Embryonic facial prominence (tissue), 1 donor: Measurements from ENCODE around the gene RAB11FIP3.
"Not testable (repeated sequence)": the region's sequence is repeated elsewhere in the genome, so short reads cannot be mapped to it uniquely, and the experiment has no call there.

Experiments used
- DNase-seq: peaks from one replicate; pipeline ENCODE4 v3.0.0-alpha.2; 2016; ENCODE audit errors: extremely low spot score

The RAB11FIP3 gene

DNA sequence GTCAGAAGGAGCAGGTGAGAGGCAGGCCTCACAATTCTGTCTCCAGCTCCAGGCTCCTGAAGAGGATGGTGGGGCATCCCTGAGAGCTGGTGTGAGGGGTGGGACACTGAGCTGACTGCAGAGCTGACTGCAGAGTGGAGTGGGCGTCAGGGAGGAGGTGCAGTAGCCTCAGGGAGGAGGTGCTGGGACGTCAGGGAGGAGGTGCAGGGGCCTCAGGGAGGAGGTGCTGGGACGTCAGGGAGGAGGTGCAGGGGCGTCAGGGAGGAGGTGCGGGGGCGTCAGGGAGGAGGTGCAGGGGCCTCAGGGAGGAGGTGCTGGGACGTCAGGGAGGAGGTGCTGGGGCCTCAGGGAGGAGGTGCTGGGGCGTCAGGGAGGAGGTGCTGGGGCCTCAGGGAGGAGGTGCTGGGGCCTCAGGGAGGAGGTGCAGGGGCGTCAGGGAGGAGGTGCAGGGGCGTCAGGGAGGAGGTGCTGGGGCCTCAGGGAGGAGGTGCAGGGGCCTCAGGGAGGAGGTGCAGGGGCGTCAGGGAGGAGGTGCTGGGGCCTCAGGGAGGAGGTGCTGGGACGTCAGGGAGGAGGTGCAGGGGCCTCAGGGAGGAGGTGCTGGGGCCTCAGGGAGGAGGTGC is 41.9 kb downstream of the RAB11FIP3 start:
- DNase-seq: not testable (repeated sequence)

GRCh38 chr16:468068-468821 is 42.8 kb downstream of the RAB11FIP3 start:
- no peak for DNase-seq

DNA sequence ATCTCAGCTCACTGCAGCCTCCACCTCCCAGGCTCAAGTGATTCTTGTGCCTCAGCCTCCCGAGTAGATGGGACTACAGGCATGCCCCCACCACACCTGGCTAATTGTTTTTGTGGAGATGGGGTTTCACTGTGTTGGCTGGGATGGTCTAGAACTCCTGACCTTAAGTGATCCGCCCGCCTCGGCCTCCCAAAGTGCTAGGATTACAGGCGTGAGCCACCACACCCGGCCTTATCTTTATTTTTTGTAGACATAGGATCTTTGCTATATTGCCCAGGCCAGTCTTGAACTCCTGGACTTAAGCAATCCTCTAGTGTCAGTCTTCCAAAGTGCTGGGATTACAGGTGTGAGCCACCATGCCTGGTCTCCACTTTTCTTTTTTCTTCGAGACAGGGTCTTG is 44.0 kb downstream of the RAB11FIP3 start:
- not testable (repeated sequence) for DNase-seq

DNA sequence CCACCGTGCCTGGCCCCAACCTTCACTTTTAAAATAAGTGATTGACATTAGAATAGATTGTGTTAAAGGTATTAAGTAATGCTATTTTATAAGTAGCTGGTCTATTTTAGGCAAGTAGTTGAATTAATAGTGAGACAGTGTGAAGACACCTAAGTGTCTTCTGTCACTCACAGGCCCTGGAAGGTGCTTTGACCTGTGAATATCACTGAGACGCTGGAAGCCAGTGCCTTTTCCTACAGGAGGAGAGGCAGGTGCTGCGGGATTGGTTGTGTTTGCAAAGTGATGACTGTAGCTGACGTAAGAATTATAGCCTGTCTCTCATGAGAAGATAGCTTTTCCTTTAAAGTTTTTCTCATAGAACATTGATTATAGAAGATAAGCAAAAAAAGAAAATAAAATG is 45.0 kb downstream of the RAB11FIP3 start:
- DNase-seq: no peak

DNA sequence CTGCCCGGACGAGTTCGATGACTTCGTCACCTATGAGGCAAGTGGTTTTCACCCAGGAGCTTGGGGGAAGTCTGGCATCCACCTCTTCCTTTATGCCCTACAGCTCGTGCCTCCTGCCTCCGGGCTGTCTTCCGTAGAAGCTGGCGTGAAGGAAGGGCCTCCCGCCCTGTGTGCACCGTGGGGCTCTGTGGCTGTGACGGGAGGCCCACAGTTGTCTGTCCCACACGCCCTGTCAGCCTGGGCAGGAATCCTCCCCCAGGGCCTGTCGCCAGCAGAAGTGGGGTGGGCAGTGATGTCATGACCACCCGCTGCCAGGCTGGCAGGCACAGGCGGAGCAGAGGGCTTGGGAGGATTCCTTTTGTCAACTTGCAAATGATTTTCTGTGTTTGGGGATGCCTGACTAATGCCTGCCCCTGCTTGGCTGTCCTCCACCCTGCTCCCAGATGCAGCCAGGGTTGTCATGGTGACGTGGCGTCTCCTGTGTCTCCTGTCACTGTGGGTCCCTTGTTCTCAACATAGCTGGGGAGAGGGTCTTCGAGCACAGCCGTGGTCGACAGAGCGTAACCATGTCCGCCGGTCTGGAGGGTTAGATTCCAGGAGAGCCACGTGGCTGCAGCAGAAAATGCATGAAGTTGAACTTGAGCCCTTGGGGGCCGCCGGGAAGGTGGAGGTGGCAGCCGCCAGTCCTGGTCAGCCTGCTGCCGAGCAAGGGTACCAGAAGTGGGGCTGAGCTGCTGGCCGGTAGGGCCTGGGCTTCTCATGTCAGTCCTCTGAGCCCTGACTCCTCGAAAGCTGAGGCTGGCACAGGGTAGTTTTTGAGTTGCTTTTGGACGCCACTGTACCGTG is 46.1 kb downstream of the RAB11FIP3 start:
- no peak for DNase-seq

- DNase-seq: no peak
Observed at GRCh38 chr16:472199-472504, 46.7 kb downstream of the RAB11FIP3 start.

- DNase-seq: no peak
Observed at GRCh38 chr16:473046-474043, 47.9 kb downstream of the RAB11FIP3 start.

DNA sequence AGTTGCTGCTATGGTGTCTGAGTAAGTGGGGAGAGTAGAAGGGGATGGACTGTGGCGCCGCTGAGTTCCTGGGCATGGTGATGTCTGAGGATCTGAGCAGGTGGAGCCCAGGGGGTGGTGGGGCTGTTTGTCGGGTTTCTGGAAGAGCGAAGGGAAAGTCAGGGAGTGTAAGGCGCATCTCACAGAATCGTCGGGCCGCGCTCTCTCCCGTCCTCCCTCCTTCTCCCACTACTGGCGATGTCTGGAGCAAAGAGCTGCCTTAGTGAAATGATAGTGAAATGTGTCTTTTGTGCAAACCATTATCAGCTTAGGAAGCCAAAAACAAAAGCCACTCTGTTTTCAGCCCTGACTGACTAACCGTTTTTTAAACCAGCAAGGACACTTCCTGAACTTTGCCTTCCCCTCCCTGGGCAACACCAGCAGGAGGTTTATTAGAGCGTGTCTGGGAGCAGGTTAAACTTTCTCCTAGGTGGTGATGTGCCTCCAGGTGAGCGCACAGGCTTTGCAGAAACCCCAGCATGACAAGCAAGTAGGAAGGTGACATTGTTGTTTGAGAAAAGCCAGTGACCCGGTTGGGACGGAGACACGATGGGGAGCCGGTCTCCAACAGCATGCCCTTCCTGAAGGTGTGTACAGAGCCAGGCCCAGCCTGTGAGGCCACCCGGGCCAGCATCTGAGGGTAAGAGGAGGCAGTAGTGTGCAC is 49.1 kb downstream of the RAB11FIP3 start:
- DNase-seq: no peak

- no peak for DNase-seq
Observed at GRCh38 chr16:476039-476438, 50.6 kb downstream of the RAB11FIP3 start.

DNA sequence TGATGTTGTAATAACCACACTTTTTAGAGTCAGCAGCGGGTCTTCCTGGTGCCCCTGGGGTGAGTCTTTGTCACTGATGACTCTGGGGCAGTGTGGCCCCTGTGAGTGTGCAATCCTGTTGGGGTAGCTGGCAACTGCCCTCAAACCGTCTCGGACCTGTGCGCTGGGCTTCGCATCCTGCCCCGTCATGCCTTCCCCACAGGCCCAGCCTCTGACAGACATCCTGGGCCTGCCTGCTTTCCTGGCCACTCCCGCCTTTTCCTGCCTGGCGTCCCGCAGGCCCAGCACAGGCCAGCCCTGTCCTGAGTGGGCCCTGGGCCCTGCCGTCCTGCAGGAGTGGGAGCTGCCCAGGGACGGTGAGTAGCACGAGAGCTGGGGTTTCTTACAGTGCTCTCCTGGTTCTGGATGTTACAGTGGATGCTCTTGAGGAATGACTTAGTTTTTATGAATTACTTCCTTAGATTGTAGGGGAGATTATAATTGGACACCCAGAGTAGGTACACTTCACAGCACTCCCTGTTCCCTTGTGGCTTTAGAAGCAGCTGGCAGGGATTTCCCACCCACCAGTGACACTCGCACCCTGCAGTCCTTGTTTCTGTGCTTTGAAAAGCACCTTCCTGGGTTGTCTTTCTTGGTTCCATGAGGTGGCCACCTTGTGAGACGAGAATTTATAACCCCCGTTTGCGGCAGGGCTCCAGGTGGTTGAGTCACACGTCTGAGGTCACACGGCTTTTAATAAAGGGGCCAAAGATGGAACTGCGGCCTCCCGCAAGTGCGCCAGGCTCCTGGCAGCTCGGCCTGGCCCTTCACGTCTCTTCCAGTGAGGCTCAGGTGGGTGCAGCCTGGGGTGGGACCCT is 52.1 kb downstream of the RAB11FIP3 start:
- no peak for DNase-seq

- DNase-seq: not testable (repeated sequence)
Observed at GRCh38 chr16:478287-478686, 52.8 kb downstream of the RAB11FIP3 start.

DNA sequence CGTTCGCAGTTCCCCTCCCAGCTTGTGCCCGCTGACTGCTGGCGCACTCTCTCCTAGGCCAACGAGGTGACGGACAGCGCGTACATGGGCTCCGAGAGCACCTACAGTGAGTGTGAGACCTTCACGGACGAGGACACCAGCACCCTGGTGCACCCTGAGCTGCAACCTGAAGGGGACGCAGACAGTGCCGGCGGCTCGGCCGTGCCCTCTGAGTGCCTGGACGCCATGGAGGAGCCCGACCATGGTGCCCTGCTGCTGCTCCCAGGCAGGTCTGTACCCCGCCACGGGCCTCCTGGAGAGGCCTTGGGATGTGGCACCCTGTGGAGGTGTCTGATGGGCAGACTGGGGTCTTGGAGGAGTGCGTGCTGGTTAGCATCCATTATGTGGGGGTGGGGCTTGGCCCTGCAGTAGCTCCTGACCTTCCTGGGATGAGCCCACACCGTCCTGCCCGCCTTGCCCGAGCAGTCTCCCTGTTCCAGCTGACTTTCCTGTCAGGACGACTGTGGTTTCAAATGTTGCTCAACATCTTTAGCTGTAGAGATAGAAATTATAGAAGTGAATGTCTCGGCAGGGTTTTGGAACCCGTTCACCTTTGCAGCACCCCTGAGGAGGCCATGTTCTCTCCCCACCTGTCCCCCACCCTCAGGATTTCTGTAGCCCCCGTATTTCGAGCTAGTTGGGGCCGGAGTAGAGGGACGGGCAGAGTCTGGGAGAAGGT is 57.2 kb downstream of the RAB11FIP3 start:
- DNase-seq: no peak

DNA sequence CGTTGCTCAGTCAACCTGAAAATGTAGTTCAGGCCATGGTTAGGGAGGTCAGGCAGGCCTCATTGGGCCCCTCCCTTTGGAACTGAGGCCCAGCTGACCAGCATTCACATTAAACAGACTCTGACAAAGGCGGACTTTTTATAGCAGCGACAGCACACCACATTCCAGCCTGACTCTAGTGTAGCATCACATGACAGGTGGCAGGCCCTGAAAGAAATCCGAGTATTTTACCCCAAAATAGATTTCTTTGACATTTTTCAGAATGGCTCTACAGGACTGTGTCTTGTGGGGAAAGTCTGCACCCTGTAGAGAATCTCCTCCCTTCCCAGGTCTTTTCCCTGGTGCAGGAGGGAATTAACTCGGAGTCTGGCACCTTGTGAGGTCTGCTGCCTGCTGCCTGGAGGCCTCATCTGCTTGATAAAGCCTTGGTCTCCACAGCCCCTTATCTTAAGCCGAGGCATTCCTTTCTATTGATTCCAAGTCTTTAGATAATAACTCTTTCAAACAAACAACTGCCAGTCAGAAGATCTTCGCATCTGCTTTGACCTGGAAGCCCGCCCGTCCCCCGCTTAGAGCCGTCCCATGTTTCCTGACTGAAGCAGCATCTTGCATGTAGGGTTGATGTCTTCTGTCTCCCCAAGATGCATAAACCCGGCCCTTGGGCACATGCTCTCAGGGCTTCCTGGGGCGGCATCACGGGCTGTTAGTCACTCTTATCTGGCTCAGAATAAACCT is 58.1 kb downstream of the RAB11FIP3 start:
- no peak for DNase-seq

- DNase-seq: no peak
Observed at GRCh38 chr16:489606-490005, 64.2 kb downstream of the RAB11FIP3 start.

DNA sequence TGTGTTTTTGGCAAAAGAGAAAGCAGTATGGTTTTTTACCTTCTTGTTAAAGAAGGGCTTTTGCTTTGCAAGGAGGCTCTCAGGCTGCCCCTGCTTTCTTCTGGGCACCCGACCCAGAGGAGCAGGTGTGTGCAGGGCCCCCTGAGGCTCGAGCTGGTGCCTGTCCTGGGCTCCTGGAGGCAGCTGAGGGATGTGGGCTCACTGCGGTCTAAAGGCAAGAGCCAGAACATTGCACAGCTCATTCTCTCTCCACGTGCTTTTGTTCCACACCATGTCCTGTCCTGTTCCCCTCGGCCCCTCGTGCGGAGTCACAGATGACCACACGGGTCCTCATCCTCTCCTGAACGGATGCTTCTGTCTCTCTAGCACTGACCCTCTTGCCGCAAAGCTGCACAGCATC is 65.3 kb downstream of the RAB11FIP3 start:
- DNase-seq: no peak

GRCh38 chr16:491220-491919 is 65.9 kb downstream of the RAB11FIP3 start:
- no peak for DNase-seq

DNA sequence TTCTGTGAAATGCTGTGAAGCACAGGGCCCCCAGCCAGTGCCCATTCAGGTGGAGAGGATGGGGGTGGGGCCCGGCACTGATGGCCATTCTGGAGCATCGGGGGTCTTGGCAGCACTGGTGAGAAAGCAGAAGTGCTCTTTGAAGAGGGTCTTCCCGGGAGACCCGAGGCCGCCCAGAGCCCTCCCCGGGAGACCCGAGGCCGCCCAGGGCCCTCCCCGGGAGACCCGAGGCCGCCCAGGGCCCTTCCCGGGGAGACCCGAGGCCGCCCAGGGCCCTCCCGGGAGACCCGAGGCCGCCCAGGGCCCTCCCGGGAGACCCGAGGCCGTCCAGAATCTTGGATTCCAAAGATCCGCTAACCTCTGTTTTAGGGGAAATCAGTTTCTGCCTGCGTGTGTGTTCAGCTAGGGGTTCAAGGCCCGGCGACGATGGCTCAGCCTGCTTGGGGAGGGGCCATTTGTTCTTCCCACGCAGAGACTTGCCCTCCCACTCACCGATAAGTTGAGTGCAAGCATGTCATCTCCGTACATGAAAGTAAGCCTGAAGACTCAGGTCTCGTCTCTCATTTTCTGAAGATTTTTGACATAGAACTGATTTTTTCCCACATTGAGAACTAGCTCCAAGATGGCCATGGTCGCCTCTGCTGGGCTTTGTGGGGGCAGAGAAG is 66.9 kb downstream of the RAB11FIP3 start:
- no peak for DNase-seq
